Measurements from ENCODE around the gene TNIP3.

- TF ChIP-seq EZH2 (IDR thresholded peaks at IDR 0.05; ENCODE audit: low read length, missing control alignments) (no peak), CTCF (conservative IDR thresholded peaks at IDR 0.05 in 1 of 2, IDR thresholded peaks at IDR 0.05 in 1 of 2; ENCODE audit: low read depth in 1 of 2, low read length in 2 of 2) (no peak)
Observed at GRCh38 chr4:121145430-121145829, 18.7 kb downstream of the TNIP3 start.
